Measurements from ENCODE around the gene CYP8B1. TPM values are rescaled to one million over a fixed set of nuclear protein-coding genes. Genes with fewer than 3 reads are reported as not detected.
A peak's percentile ranks its signal among the peaks of the same experiment; 100 is the strongest.

CYP8B1 gene
- total and polyA plus RNA-seq, 2 of the 13 experiments (the other 11 are each of a cell fraction or from before 2014, with no cell fraction given), result 0.58 to 2.0 TPM

DNA sequence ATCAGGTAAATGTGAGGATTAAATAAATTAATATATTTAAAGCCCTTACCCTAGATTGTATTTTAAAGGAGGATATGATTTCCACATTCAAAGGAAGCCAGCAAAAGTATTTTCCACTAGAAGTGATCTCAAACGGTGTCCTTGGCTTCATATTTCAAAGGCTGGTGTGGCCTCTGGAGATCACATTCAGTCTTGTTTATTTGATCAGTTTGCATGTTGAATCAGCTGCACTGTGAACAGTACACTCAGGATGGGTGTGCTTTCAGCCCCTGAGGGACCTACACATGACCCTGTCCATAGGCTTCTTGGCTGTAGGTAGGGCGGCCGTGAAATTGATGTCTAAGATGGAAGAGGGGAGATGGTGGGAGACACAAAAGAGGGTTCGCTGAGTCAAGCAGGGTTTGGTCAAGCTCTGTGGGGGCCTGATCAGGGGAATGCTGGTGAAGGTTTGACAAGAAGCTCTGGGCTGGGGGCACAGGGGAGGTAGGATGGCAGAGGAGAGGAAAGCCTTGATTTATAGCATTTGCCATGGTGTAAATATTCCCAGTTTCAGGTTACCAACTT is 21.9 kb downstream of the CYP8B1 start (continued):
- TF ChIP-seq MXD4 (CRISPR knock-in tag; IDR thresholded peaks at IDR 0.05), result peak; percentile 13; the same call in 1 of the 2 replicates
- TF ChIP-seq KAT8 (CRISPR knock-in tag; IDR thresholded peaks at IDR 0.05), result 0 out of 2 replicates have a peak, but pooled peaks have one; percentile 70
- TF ChIP-seq CBX1 (IDR thresholded peaks at IDR 0.05; ENCODE audit: low read depth), result no peak
- TF ChIP-seq FOSL2 (CRISPR knock-in tag; IDR thresholded peaks at IDR 0.05), result peak; percentile 88
- TF ChIP-seq, protein P1, sequence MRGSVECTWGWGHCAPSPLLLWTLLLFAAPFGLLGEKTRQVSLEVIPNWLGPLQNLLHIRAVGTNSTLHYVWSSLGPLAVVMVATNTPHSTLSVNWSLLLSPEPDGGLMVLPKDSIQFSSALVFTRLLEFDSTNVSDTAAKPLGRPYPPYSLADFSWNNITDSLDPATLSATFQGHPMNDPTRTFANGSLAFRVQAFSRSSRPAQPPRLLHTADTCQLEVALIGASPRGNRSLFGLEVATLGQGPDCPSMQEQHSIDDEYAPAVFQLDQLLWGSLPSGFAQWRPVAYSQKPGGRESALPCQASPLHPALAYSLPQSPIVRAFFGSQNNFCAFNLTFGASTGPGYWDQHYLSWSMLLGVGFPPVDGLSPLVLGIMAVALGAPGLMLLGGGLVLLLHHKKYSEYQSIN (CRISPR knock-in tag; IDR thresholded peaks at IDR 0.05; ENCODE audit: borderline replicate concordance), result no peak
- TF ChIP-seq ZNF562 (CRISPR knock-in tag; IDR thresholded peaks at IDR 0.05; ENCODE audit: borderline replicate concordance), result no peak
- TF ChIP-seq ZNF614 (CRISPR knock-in tag; IDR thresholded peaks at IDR 0.05; ENCODE audit: borderline replicate concordance), result peak; percentile 47; the same call in 1 of the 2 replicates
- TF ChIP-seq ZNF432 (CRISPR knock-in tag; IDR thresholded peaks at IDR 0.05; ENCODE audit: borderline replicate concordance), result no peak
- TF ChIP-seq ZNF672 (CRISPR knock-in tag; IDR thresholded peaks at IDR 0.05), result no peak
- TF ChIP-seq HNRNPLL (IDR thresholded peaks at IDR 0.05; ENCODE audit: low read depth, low read length, poor library complexity, severe bottlenecking), result no peak
- 0 out of 2 replicates have a peak, but pooled peaks have one; percentile 55 for TF ChIP-seq ZBTB7A (CRISPR knock-in tag; IDR thresholded peaks at IDR 0.05)
- peak; percentile 60; the same call in 1 of the 3 replicates for TF ChIP-seq MXI1 (IDR thresholded peaks at IDR 0.05; ENCODE audit: borderline replicate concordance, low read depth, low read length)
- TF ChIP-seq DMAP1 (CRISPR knock-in tag; IDR thresholded peaks at IDR 0.05), result peak; percentile 53
- TF ChIP-seq HHEX (CRISPR knock-in tag; IDR thresholded peaks at IDR 0.05), result peak; percentile 85
- TF ChIP-seq SKI (IDR thresholded peaks at IDR 0.05; ENCODE audit: partially characterized antibody), result peak; percentile 43
- TF ChIP-seq SIX4 (CRISPR knock-in tag; IDR thresholded peaks at IDR 0.05), result peak; percentile 100
- TF ChIP-seq FOXA3 (CRISPR knock-in tag; IDR thresholded peaks at IDR 0.05), result peak; percentile 98
- TF ChIP-seq, protein P2, sequence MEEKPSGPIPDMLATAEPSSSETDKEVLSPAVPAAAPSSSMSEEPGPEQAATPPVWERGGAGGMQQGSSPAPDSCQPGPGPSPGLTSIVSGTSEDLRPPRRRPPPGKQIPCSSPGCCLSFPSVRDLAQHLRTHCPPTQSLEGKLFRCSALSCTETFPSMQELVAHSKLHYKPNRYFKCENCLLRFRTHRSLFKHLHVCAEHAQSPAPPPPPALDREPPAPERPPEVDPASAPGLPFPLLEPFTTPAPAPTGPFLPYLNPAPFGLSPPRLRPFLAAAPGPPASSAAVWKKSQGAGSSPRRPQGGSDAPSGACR (CRISPR knock-in tag; IDR thresholded peaks at IDR 0.05), result no peak
- peak; percentile 94 for TF ChIP-seq NR2F2 (IDR thresholded peaks at IDR 0.05; ENCODE audit: borderline replicate concordance, low read depth)
- 0 out of 2 replicates have a peak, but pooled peaks have one; percentile 50 for TF ChIP-seq NKX3-1 (CRISPR knock-in tag; IDR thresholded peaks at IDR 0.05)
- peak; percentile 67; the same call in 1 of the 2 replicates for TF ChIP-seq HOXD1 (CRISPR knock-in tag; IDR thresholded peaks at IDR 0.05)
- TF ChIP-seq, protein P3, sequence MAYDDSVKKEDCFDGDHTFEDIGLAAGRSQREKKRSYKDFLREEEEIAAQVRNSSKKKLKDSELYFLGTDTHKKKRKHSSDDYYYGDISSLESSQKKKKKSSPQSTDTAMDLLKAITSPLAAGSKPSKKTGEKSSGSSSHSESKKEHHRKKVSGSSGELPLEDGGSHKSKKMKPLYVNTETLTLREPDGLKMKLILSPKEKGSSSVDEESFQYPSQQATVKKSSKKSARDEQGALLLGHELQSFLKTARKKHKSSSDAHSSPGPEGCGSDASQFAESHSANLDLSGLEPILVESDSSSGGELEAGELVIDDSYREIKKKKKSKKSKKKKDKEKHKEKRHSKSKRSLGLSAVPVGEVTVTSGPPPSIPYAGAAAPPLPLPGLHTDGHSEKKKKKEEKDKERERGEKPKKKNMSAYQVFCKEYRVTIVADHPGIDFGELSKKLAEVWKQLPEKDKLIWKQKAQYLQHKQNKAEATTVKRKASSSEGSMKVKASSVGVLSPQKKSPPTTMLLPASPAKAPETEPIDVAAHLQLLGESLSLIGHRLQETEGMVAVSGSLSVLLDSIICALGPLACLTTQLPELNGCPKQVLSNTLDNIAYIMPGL (CRISPR knock-in tag; IDR thresholded peaks at IDR 0.05; ENCODE audit: borderline replicate concordance in 1 of 2, low read depth in 1 of 2), result peak in 1 of 2 experiments; percentile 46; a peak in 1 of 4 replicates
- TF ChIP-seq ZNF354B (CRISPR knock-in tag; IDR thresholded peaks at IDR 0.05), result no peak
- TF ChIP-seq MEIS2 (CRISPR knock-in tag; IDR thresholded peaks at IDR 0.05), result peak; percentile 49; the same call in 1 of the 2 replicates
- no peak for TF ChIP-seq RORA (CRISPR knock-in tag; IDR thresholded peaks at IDR 0.05)

Measured in HepG2 (cell line).